ENCODE data around the gene TMEM145.
A peak's percentile ranks its signal among the peaks of the same experiment; 100 is the strongest.

Gene TMEM145

DNA sequence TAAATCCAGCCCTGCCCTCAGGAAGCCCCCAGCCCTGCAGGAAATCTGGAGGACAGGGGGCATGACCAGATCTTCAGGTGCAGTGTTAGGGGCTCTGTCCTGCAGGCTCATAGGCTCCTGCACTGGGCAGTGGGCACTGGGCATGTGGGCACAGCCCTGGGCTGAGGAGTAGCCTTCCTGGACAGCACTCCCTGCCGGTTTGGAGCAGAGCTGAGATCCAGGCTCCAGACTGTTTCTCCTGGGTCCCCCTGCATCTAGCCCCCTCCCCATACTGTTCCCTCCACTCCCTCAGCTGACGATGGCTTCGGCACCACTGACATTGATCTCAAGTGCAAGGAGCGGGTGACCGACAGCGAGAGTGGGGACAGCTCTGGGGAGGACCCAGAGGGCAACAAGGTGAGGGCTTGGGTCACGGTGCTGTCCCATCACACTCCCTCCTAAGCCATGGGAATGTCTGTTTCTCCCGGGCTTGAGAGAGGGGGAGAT, 23.5 kb upstream of the TMEM145 start:
- no peak for ATAC-seq (ENCODE audit: low read depth)
- Mint-ChIP-seq H3K9me3 (no peaks in the 10 kb centered on the region), H3K36me3 (peaks cover 15% of the 10 kb centered on the region), H3K27ac (no peak overlapping the region), H3K4me3 (no peak overlapping the region), H3K27me3 (no peaks in the 10 kb centered on the region), H3K4me1 (peaks cover 26% of the 10 kb centered on the region)
- DNase-seq (ENCODE audit: low spot score in 2 of 2), result no peak

DNA sequence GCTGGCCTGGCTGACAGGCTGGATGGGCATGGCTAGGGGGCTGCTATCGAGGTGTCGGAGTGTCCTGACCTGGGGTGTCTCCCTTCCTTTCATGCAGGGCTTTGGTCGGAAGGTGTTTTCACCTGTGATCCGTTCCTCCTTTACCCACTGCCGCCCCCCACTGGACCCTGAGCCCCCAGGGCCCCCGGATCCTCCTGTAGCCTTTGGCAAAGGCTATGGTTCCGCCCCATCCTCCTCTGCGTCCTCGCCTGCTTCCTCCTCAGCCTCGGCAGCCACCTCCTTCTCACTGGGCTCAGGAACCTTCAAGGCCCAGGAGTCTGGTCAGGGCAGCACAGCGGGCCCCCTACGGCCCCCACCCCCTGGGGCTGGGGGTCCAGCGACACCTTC, 23.0 kb upstream of the TMEM145 start:
- no peaks in the 10 kb centered on the region for H3K9me3 Mint-ChIP-seq
- DNase-seq (ENCODE audit: low spot score in 2 of 2) (no peak), ATAC-seq (ENCODE audit: low read depth) (no peak)
- no peaks in the 10 kb centered on the region for H3K27me3 Mint-ChIP-seq
- peaks cover 15% of the 10 kb centered on the region for H3K36me3 Mint-ChIP-seq
- no peak overlapping the region for H3K4me3 Mint-ChIP-seq
- peaks cover 21% of the 10 kb centered on the region for H3K4me1 Mint-ChIP-seq
- no peak overlapping the region for H3K27ac Mint-ChIP-seq

DNA sequence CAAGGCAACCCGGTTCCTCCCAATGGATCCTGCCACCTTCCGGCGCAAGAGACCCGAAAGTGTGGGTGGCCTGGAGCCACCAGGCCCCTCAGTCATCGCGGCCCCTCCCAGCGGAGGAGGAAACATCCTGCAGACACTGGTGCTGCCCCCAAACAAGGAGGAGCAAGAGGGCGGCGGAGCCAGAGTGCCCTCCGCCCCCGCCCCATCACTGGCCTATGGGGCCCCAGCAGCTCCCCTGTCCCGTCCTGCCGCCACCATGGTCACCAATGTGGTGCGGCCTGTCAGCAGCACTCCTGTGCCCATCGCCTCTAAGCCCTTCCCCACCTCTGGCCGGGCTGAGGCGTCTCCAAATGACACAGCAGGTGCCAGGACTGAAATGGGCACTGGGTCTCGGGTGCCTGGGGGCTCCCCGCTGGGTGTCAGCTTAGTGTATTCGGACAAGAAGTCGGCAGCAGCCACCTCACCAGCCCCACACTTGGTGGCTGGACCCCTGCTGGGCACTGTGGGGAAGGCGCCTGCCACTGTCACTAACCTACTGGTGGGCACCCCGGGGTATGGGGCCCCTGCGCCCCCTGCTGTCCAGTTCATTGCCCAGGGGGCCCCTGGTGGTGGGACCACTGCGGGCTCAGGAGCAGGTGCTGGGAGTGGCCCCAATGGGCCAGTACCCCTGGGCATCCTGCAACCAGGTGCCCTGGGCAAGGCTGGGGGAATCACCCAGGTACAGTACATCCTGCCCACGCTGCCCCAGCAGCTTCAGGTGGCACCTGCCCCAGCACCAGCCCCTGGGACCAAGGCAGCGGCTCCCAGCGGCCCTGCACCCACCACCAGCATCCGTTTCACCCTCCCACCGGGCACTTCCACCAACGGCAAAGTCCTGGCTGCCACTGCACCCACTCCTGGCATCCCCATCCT, 22.3 kb upstream of the TMEM145 start:
- Mint-ChIP-seq H3K36me3 (peaks cover 15% of the 10 kb centered on the region), H3K27me3 (no peaks in the 10 kb centered on the region), H3K9me3 (no peaks in the 10 kb centered on the region), H3K4me3 (no peak overlapping the region), H3K4me1 (peaks cover 15% of the 10 kb centered on the region), H3K27ac (peak overlapping the region; percentile 87)
- peak; percentile 62 to 67 for DNase-seq (ENCODE audit: low spot score in 2 of 2)
- peak; percentile 86 for ATAC-seq (ENCODE audit: low read depth)

DNA sequence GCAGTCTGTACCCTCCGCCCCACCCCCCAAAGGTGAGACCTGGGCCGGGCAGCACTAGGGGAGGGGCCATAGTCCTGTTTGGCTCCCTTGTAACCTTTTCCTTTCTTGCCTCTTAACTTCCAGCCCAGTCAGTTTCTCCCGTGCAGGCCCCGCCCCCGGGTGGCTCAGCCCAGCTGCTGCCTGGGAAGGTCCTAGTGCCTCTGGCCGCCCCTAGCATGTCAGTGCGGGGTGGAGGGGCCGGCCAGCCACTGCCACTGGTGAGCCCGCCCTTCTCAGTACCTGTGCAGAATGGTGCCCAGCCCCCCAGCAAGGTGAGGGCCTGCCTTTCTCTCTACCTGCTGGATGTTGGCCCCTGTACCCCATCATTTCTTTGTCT, 21.7 kb upstream of the TMEM145 start:
- Mint-ChIP-seq H3K27me3 (no peaks in the 10 kb centered on the region), H3K9me3 (no peaks in the 10 kb centered on the region), H3K4me3 (no peak overlapping the region), H3K36me3 (peaks cover 15% of the 10 kb centered on the region), H3K27ac (peak overlapping the region; percentile 87), H3K4me1 (peaks cover 13% of the 10 kb centered on the region)
- DNase-seq (ENCODE audit: low spot score in 2 of 2) (no peak), ATAC-seq (ENCODE audit: low read depth) (no peak)

DNA sequence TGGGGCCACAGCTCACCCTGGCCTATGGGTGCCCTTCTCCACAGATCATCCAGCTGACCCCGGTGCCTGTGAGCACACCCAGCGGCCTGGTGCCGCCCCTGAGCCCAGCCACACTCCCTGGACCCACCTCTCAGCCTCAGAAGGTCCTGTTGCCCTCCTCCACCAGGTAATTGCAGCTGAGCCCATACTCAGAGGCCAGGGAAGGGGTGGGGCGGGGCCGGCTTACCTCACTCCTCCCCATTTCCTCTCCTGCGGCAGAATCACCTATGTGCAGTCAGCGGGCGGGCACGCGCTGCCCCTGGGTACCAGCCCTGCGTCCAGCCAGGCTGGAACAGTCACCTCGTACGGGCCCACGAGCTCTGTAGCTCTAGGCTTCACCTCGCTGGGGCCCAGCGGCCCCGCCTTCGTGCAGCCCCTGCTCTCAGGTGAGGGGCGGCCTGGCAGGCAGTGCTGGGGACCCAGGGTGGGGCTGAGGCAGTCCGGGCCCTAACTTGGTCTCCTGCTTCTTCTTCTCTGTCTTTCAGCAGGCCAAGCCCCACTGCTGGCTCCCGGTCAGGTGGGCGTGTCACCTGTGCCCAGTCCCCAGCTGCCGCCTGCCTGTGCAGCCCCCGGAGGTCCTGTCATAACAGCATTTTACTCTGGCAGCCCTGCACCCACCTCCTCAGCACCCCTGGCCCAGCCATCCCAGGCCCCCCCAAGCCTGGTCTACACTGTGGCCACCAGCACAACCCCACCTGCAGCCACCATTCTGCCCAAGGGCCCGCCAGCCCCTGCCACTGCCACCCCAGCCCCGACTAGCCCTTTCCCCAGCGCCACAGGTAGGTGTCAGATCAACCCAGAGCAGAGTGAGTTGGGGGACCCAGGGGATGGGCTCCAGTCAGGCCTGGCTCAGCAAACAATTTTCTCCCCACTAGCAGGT, 20.8 kb upstream of the TMEM145 start:
- peaks cover 13% of the 10 kb centered on the region for H3K4me1 Mint-ChIP-seq
- ATAC-seq (ENCODE audit: low read depth) (no peak), DNase-seq (ENCODE audit: low spot score in 2 of 2) (peak in 1 of 2 donors; percentile 15)
- H3K27me3 Mint-ChIP-seq, result no peaks in the 10 kb centered on the region
- H3K9me3 Mint-ChIP-seq, result no peaks in the 10 kb centered on the region
- H3K27ac Mint-ChIP-seq, result peak overlapping the region; percentile 87
- H3K36me3 Mint-ChIP-seq, result peaks cover 15% of the 10 kb centered on the region
- H3K4me3 Mint-ChIP-seq, result no peak overlapping the region

DNA sequence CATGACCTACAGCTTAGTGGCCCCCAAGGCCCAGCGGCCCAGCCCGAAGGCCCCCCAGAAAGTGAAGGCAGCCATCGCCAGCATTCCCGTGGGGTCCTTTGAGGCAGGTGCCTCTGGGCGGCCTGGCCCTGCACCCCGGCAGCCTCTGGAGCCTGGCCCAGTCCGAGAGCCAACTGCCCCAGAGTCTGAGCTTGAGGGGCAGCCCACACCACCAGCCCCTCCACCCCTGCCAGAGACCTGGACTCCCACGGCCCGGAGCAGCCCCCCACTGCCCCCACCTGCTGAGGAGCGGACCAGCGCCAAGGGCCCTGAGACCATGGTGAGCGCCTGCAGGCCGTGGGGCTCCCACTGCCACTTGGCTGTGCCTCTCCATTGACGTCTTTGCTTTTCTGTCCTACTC, 20.1 kb upstream of the TMEM145 start:
- no peak overlapping the region for H3K4me3 Mint-ChIP-seq
- peaks cover 13% of the 10 kb centered on the region for H3K4me1 Mint-ChIP-seq
- H3K9me3 Mint-ChIP-seq, result no peaks in the 10 kb centered on the region
- peaks cover 15% of the 10 kb centered on the region for H3K36me3 Mint-ChIP-seq
- ATAC-seq (ENCODE audit: low read depth), result no peak
- DNase-seq (ENCODE audit: low spot score in 2 of 2), result no peak
- no peak overlapping the region for H3K27ac Mint-ChIP-seq
- H3K27me3 Mint-ChIP-seq, result no peaks in the 10 kb centered on the region

DNA sequence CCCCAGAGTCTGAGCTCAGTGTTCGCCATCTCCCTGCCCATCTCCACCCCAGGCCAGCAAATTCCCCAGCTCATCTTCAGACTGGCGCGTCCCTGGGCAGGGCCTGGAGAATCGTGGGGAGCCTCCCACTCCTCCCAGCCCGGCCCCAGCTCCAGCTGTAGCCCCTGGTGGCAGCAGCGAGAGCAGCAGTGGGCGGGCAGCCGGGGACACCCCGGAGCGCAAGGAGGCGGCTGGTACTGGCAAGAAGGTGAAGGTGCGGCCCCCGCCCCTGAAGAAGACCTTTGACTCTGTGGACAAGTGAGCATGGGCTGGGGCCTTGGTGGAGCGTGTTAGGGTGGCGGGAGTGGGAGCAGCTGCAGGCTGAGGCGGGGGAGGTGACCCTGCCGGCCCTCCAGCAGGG, 19.6 kb upstream of the TMEM145 start:
- H3K27me3 Mint-ChIP-seq, result no peaks in the 10 kb centered on the region
- peak in 1 of 2 donors; percentile 12 for DNase-seq (ENCODE audit: low spot score in 2 of 2)
- H3K27ac Mint-ChIP-seq, result no peak overlapping the region
- peaks cover 12% of the 10 kb centered on the region for H3K36me3 Mint-ChIP-seq
- H3K4me1 Mint-ChIP-seq, result peaks cover 13% of the 10 kb centered on the region
- ATAC-seq (ENCODE audit: low read depth), result no peak
- no peak overlapping the region for H3K4me3 Mint-ChIP-seq
- H3K9me3 Mint-ChIP-seq, result no peaks in the 10 kb centered on the region

DNA sequence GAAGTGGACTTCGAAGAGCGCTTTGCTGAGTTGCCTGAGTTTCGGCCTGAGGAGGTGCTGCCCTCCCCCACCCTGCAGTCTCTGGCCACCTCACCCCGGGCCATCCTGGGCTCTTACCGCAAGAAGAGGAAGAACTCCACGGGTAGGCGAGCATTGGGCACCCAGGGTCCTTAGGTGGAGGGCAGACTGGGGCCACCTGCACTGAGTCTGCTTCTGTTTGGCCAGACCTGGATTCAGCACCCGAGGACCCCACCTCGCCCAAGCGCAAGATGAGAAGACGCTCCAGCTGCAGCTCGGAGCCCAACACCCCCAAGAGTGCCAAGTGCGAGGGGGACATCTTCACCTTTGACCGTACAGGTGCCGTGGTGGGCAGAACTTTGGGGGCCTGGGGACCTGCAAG, 19.2 kb upstream of the TMEM145 start:
- H3K36me3 Mint-ChIP-seq, result peaks cover 12% of the 10 kb centered on the region
- no peaks in the 10 kb centered on the region for H3K9me3 Mint-ChIP-seq
- no peak for ATAC-seq (ENCODE audit: low read depth)
- H3K27me3 Mint-ChIP-seq, result no peaks in the 10 kb centered on the region
- no peak overlapping the region for H3K4me3 Mint-ChIP-seq
- H3K4me1 Mint-ChIP-seq, result peaks cover 13% of the 10 kb centered on the region
- H3K27ac Mint-ChIP-seq, result no peak overlapping the region
- DNase-seq (ENCODE audit: low spot score in 2 of 2), result no peak

DNA sequence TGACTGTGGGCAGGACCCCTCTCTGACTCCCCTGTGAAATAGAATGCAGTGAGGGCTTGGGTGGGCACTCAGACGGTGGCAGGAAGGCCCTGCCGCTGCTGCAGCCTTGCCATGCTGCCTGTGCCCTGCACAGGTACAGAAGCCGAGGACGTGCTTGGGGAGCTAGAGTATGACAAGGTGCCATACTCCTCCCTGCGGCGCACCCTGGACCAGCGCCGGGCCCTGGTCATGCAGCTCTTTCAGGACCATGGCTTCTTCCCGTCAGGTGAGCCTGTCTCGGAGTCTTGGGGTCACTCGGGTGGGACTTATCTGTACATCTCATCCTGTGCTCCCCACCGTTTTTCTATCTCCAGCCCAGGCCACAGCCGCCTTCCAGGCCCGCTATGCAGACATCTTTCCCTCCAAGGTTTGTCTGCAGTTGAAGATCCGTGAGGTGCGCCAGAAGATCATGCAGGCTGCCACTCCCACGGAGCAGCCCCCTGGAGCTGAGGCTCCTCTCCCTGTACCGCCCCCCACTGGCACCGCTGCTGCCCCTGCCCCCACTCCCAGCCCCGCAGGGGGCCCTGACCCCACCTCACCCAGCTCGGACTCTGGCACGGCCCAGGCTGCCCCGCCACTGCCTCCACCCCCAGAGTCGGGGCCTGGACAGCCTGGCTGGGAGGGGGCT, 18.5 kb upstream of the TMEM145 start:
- H3K27ac Mint-ChIP-seq, result no peak overlapping the region
- H3K4me3 Mint-ChIP-seq, result no peak overlapping the region
- peaks cover 12% of the 10 kb centered on the region for H3K36me3 Mint-ChIP-seq
- DNase-seq (ENCODE audit: low spot score in 2 of 2) (no peak), ATAC-seq (ENCODE audit: low read depth) (no peak)
- no peaks in the 10 kb centered on the region for H3K27me3 Mint-ChIP-seq
- H3K4me1 Mint-ChIP-seq, result peaks cover 13% of the 10 kb centered on the region
- H3K9me3 Mint-ChIP-seq, result no peaks in the 10 kb centered on the region

DNA sequence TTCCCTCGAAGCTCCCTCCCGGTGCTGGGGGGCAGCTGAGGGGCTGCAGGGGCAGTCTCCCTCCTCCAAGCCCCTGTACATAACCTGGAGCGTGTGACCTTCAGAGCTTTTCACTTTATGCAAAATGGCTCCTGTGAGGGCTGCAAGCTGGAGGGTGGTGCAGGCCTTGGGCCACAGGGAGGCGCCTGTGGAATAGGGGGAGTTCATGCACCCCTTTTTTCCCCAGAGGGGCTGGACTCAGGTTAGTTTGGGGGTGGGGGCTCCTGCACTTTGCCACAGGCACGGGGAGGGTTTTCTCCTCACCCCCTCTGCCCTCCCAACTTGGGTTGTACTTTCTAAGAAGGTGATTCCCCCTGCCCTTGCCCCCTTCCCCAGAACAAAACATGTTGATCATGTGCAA, 17.8 kb upstream of the TMEM145 start:
- no peaks in the 10 kb centered on the region for H3K9me3 Mint-ChIP-seq
- peaks cover 13% of the 10 kb centered on the region for H3K4me1 Mint-ChIP-seq
- no peaks in the 10 kb centered on the region for H3K27me3 Mint-ChIP-seq
- ATAC-seq (ENCODE audit: low read depth), result no peak
- no peak for DNase-seq (ENCODE audit: low spot score in 2 of 2)
- peaks cover 12% of the 10 kb centered on the region for H3K36me3 Mint-ChIP-seq
- H3K4me3 Mint-ChIP-seq, result no peak overlapping the region
- H3K27ac Mint-ChIP-seq, result no peak overlapping the region

DNA sequence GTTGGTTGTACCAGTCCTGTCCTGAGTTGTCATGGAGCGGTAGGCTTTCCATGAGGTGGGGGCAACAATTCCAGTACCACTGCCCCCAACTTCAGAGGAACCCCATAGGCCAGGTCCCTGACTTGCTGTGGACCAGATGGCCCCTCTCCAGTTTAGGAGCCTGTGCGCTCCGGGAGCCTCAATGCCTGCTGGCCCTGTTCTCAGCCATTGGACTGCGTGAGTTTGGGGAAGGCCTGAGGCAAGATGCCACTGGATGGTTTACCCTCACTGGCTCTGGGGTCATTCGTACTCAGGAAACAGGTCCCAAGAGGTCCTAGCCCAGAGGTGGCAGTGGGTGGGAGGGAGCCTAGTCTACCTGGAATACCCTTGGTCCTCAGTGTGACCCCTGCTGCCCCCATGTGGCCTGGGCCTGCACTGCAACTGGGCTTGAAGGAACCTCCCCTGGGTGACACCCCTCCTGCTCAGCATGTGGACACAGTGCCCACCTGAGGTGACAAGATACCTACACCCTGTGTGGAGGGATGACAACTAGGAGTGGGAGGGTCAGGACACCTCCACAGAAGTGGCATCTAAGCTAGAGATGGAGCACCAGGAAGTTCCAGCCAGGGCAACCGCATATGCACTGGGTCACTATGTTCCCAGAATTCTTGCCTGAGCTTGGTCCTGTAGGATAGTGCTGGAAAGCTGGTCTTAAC, 17.1 kb upstream of the TMEM145 start:
- H3K27ac Mint-ChIP-seq, result no peak overlapping the region
- no peaks in the 10 kb centered on the region for H3K27me3 Mint-ChIP-seq
- DNase-seq (ENCODE audit: low spot score in 2 of 2) (peak; percentile 94 to 98), ATAC-seq (ENCODE audit: low read depth) (peak; percentile 90)
- no peaks in the 10 kb centered on the region for H3K9me3 Mint-ChIP-seq
- H3K36me3 Mint-ChIP-seq, result peaks cover 12% of the 10 kb centered on the region
- peaks cover 13% of the 10 kb centered on the region for H3K4me1 Mint-ChIP-seq
- no peak overlapping the region for H3K4me3 Mint-ChIP-seq

DNA sequence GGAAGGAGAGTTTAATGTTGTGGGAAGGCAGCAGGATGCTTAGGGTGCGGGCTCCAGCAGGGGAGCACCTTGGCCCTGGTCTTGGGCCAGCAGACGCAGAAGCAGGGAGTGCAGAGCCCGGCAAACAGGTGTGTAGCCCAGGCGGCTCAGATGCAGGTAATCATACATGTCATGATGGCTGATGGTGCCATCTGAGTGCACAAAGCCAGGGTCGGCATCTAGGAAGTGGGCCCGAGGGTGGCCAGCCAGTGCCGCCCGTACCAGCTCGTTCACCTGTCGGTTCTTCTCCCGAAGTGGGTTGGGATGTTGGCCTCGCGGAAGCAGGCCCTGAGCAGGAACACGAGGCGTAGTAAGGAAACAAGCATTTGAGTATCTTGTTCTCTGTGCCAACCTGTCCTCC, 16.1 kb upstream of the TMEM145 start:
- no peak for ATAC-seq (ENCODE audit: low read depth)

DNA sequence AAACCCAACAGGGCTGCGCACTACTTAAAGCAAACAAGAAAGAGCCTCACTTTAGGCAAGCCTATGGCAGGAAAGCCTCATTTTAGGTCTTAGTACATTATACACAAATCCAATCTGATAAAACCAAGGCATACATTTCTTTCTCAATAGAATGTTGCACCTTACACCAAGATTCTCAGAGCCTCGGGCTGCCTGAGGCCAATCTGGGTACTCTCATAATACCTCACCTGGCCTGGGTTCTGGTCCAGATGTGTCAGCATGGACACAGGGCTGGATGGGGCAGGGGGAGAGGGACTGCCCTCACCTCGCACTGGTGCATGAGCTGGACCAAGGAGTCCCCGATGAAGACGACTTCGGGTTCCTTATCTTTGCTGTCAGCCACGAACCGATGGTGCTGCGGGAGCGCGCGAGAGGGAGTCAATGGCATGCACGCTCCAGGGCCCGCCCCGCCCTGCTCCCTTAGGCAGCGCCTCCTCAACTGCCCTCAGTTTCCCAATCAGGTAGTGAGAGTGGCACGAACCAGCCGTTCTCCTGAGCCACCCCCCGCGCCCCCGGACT, 11.4 kb upstream of the TMEM145 start, which contains the start of gene PRR19:
Gene PRR19 (plus strand): TSS at position 487 of the 558 bp plus-strand sequence. CDS start 7,453 bp downstream, outside the sequence.
- peak within 1 kb of the TSS; percentile 89 for H3K4me3 Mint-ChIP-seq
- peak within 1 kb of the TSS; percentile 88 for H3K27ac Mint-ChIP-seq
- H3K4me1 Mint-ChIP-seq, result peaks cover 21% of the 10 kb centered on the region
- DNase-seq (ENCODE audit: low spot score in 2 of 2), result no peak
- no peaks in the 10 kb centered on the region for H3K27me3 Mint-ChIP-seq
- no peaks in the 10 kb centered on the region for H3K36me3 Mint-ChIP-seq
- no peaks in the 10 kb centered on the region for H3K9me3 Mint-ChIP-seq
- peak; percentile 2 for ATAC-seq (ENCODE audit: low read depth)

More for the DNA sequence above, 16.1 kb upstream of the TMEM145 start:
- peaks cover 12% of the 10 kb centered on the region for H3K4me1 Mint-ChIP-seq
- peak overlapping the region; percentile 8 for H3K27ac Mint-ChIP-seq
- no peaks in the 10 kb centered on the region for H3K9me3 Mint-ChIP-seq
- peaks cover 5% of the 10 kb centered on the region for H3K36me3 Mint-ChIP-seq
- DNase-seq (ENCODE audit: low spot score in 2 of 2), result no peak
- H3K4me3 Mint-ChIP-seq, result no peak overlapping the region
- H3K27me3 Mint-ChIP-seq, result no peaks in the 10 kb centered on the region

Data from memory B cell (primary cell).